A549 (cell line): ENCODE data around the gene AMIGO2. TPM values are rescaled to one million over a fixed set of nuclear protein-coding genes. Genes with fewer than 3 reads are reported as not detected.
A peak's percentile ranks its signal among the peaks of the same experiment; 100 is the strongest.

Experiments used
- ATAC-seq, 2 experiments: fragments of 200-7000 bp in 1 of 2; fragments of >200 bp in 1 of 2; cut with Nextera tagmentation in 1 of 2; cut with Tn5 transposase in 1 of 2; 3 replicates each; pipeline versions ENCODE4 v1.8.0 to v1.9.1; 2018 to 2020; ENCODE audit warnings: mild to moderate bottlenecking in 1 of 2, moderate library complexity in 1 of 2
- CTCF ChIA-PET: fragments of 300-600 bp; sonication (Branson Sonifier 250); formaldehyde crosslinking; extraction: SDS; loops from one replicate; lab custom pipeline; 2021; ENCODE audit warnings: antibody characterized with exemption, inconsistent platforms; lab: Yijun Ruan, JAX
- POLR2A ChIA-PET: fragments of 350-600 bp; formaldehyde crosslinking; extraction: SDS; loops from one replicate; lab custom pipeline; 2021; ENCODE audit warnings: antibody characterized with exemption, inconsistent platforms; lab: Yijun Ruan, JAX
- DNase-seq, 2 experiments: peaks; one replicate each; pipeline versions ENCODE4 v3.0.0 to v3.0.0-alpha.2; 2011 to 2016; ENCODE audit warnings: low read depth in 1 of 2, low spot score in 1 of 2
- FAIRE-seq: peaks from 2 replicates; lab custom pipeline; 2011; peaks lifted over from hg19 to GRCh38; lab: Jason Lieb, UNC
- H3K27ac ChIP-seq, 2 experiments: fragments of >200 bp; sonication (Bioruptor Twin); formaldehyde crosslinking; 3 replicates each; pipeline ENCODE4 v1.5.1; 2016 to 2017
- H3K4me1 ChIP-seq: fragments of >200 bp; sonication (Bioruptor Twin); formaldehyde crosslinking; 3 replicates; pipeline ENCODE4 v1.6.1; 2016
- H3K4me2 ChIP-seq: fragments of >200 bp; sonication (Bioruptor Twin); formaldehyde crosslinking; 3 replicates; pipeline ENCODE4 v1.6.1; 2016
- H3K4me3 ChIP-seq: fragments of >200 bp; sonication (Bioruptor Twin); formaldehyde crosslinking; 3 replicates; pipeline ENCODE4 v1.5.1; 2016
- H3K9me3 ChIP-seq: fragments of >200 bp; sonication (Bioruptor Twin); formaldehyde crosslinking; 3 replicates; pipeline ENCODE4 v1.6.1; 2016
- CHD2 ChIP-seq: fragments of 150-350 bp; IDR thresholded peaks from 2 replicates; pipeline ENCODE4 v1.6.1; 2014; ENCODE audit warnings: low read length; ENCODE audit not compliant: partially characterized antibody
- CHD4 ChIP-seq: fragments of 200-600 bp; sonication (generic); IDR thresholded peaks from 2 replicates; pipeline ENCODE4 v1.6.1; 2016; ENCODE audit warnings: antibody characterized with exemption, mild to moderate bottlenecking, borderline replicate concordance
- CTCF ChIP-seq: fragments of >200 bp; sonication (Bioruptor Twin); formaldehyde crosslinking; IDR thresholded peaks from 3 replicates; pipeline ENCODE4 v1.5.1; 2016
- E2F6 ChIP-seq: IDR thresholded peaks from 2 replicates; pipeline ENCODE4 v1.6.1; 2012; ENCODE audit warnings: low read depth, borderline replicate concordance
- FOXS1 ChIP-seq: fragments of 250-450 bp; sonication (Bioruptor Pico); IDR thresholded peaks from 2 replicates; pipeline ENCODE4 v1.5.0; 2020; ENCODE audit warnings: mild to moderate bottlenecking, moderate library complexity
- GATA3 ChIP-seq: IDR thresholded peaks from 2 replicates; pipeline ENCODE4 v1.6.1; 2012; ENCODE audit warnings: borderline replicate concordance
- HES2 ChIP-seq: fragments of >200 bp; sonication (Bioruptor Twin); formaldehyde crosslinking; IDR thresholded peaks from 2 replicates; pipeline ENCODE4 v1.6.1; 2016
- HEYL ChIP-seq: fragments of 250-450 bp; sonication (Bioruptor Pico); IDR thresholded peaks from 2 replicates; pipeline ENCODE4 v1.8.0; 2021; ENCODE audit warnings: mild to moderate bottlenecking, moderate library complexity
- HOXA7 ChIP-seq: fragments of 250-450 bp; sonication (Bioruptor Pico); IDR thresholded peaks from 2 replicates; pipeline ENCODE4 v1.5.0; 2020; ENCODE audit warnings: mild to moderate bottlenecking, moderate library complexity
- HOXB13 ChIP-seq: fragments of 250-450 bp; sonication (Bioruptor Pico); IDR thresholded peaks from 2 replicates; pipeline ENCODE4 v1.5.0; 2020; ENCODE audit warnings: low read depth, mild to moderate bottlenecking, moderate library complexity
- JUN ChIP-seq, 2 experiments: fragments of >200 bp; sonication (Bioruptor Twin); formaldehyde crosslinking; IDR thresholded peaks; 2 replicates in 1 of 2; 3 replicates in 1 of 2; pipeline ENCODE4 v1.6.1; 2016 to 2017
- JUNB ChIP-seq: fragments of >200 bp; sonication (Bioruptor Twin); formaldehyde crosslinking; IDR thresholded peaks from 2 replicates; pipeline ENCODE4 v1.6.1; 2016
- KDM1A ChIP-seq: fragments of 200-600 bp; sonication (generic); IDR thresholded peaks from 2 replicates; pipeline ENCODE4 v1.6.1; 2016; ENCODE audit warnings: low read depth, mild to moderate bottlenecking
- MAX ChIP-seq: IDR thresholded peaks from 2 replicates; pipeline ENCODE4 v1.6.1; 2012
- NPAS2 ChIP-seq: fragments of 250-450 bp; sonication (Bioruptor Pico); IDR thresholded peaks from 2 replicates; pipeline ENCODE4 v1.8.0; 2022; ENCODE audit warnings: mild to moderate bottlenecking, moderate library complexity, borderline replicate concordance
- NR3C1 ChIP-seq: fragments of >200 bp; sonication (Bioruptor Twin); formaldehyde crosslinking; IDR thresholded peaks from 3 replicates; pipeline ENCODE4 v1.6.1; 2017
- PBX3 ChIP-seq: IDR thresholded peaks from 2 replicates; pipeline ENCODE4 v1.6.1; 2012
- PHF8 ChIP-seq: fragments of 200-600 bp; sonication (generic); IDR thresholded peaks from 2 replicates; pipeline ENCODE4 v1.6.1; 2016; ENCODE audit warnings: low read depth, mild to moderate bottlenecking, antibody characterized with exemption, moderate library complexity, borderline replicate concordance
- POLR2A ChIP-seq: IDR thresholded peaks from 2 replicates; pipeline ENCODE4 v1.6.1; 2012; ENCODE audit warnings: mild to moderate bottlenecking, low read length
- RAD21 ChIP-seq, 2 experiments: fragments of >200 bp in 1 of 2; sonication (Bioruptor Twin) in 1 of 2; formaldehyde crosslinking in 1 of 2; IDR thresholded peaks in 1 of 2; conservative IDR thresholded peaks in 1 of 2; 2 replicates in 1 of 2; 3 replicates in 1 of 2; pipeline ENCODE4 v1.6.1; 2012 to 2018; ENCODE audit warnings: inconsistent platforms in 1 of 2
- RARB ChIP-seq: fragments of 250-450 bp; sonication (Bioruptor Pico); IDR thresholded peaks from 2 replicates; pipeline ENCODE4 v1.8.0; 2021; ENCODE audit warnings: mild to moderate bottlenecking, moderate library complexity
- RNF2 ChIP-seq: fragments of 200-600 bp; sonication (generic); IDR thresholded peaks from 2 replicates; pipeline ENCODE4 v1.6.1; 2016; ENCODE audit warnings: low read depth, mild to moderate bottlenecking, antibody characterized with exemption, moderate library complexity, borderline replicate concordance
- SMC3 ChIP-seq: fragments of >200 bp; sonication (Bioruptor Twin); formaldehyde crosslinking; IDR thresholded peaks from 3 replicates; pipeline ENCODE4 v1.6.1; 2018; ENCODE audit warnings: inconsistent platforms
- TFCP2L1 ChIP-seq: fragments of 250-450 bp; sonication (Bioruptor Pico); IDR thresholded peaks from 2 replicates; pipeline ENCODE4 v1.5.0; 2021; ENCODE audit warnings: mild to moderate bottlenecking
- TP53 ChIP-seq: fragments of 250-450 bp; sonication (Bioruptor Pico); IDR thresholded peaks from 2 replicates; pipeline ENCODE4 v1.5.0; 2021; ENCODE audit warnings: mild to moderate bottlenecking, moderate library complexity
- USF2 ChIP-seq: fragments of 450-650 bp; IDR thresholded peaks from 2 replicates; pipeline ENCODE4 v1.6.1; 2014; ENCODE audit warnings: antibody characterized with exemption
- ZNF302 ChIP-seq: fragments of 250-450 bp; sonication (Bioruptor Pico); IDR thresholded peaks from 2 replicates; pipeline ENCODE4 v1.9.0; 2021; ENCODE audit warnings: inconsistent platforms, mild to moderate bottlenecking, moderate library complexity
- ZSCAN20 ChIP-seq: fragments of 250-450 bp; sonication (Bioruptor Pico); IDR thresholded peaks from 2 replicates; pipeline ENCODE4 v1.8.0; 2022; ENCODE audit warnings: mild to moderate bottlenecking, moderate library complexity
- WGBS: methylation state at CpG from one replicate; pipeline ENCODE4 v1.1.6; 2017; ENCODE audit errors: missing lambda C conversion rate; 5-methylcytosine and 5-hydroxymethylcytosine counted together
- polyA plus RNA-seq, 4 experiments: library from polyadenylated mRNA; depleted of rRNA in 3 of 4; stranded (reverse); fragments of >200 nt; fragmentation: RNase III in 1 of 4; extraction: RNeasy Plus Mini Kit Qiagen cat#74134 plus additional on column Dnase treatment in 1 of 4; gene quantifications; 2 replicates in 3 of 4; 3 replicates in 1 of 4; pipeline ENCODE4 v1.2.3, GENCODE V29; 2011 to 2017

The AMIGO2 gene
- polyA plus RNA-seq, 2 of the 4 experiments (the other 2 are of a cell fraction) = 288 to 636 TPM

- TF ChIP-seq CHD2 (no peak), MAX (no peak), CHD4 (no peak), TP53 (CRISPR knock-in tag) (peak; percentile 57; the same call in 1 of the 2 replicates), PHF8 (no peak), HOXB13 (CRISPR knock-in tag) (no peak), GATA3 (no peak), USF2 (no peak), JUN (IDR thresholded peaks at IDR 0.05) (0 out of 5 replicates have a peak, but pooled peaks of 1 of the 2 experiments have one; percentile 26), PBX3 (peak; percentile 53; the same call in 1 of the 2 replicates), RNF2 (no peak), ZNF302 (CRISPR knock-in tag) (no peak), HES2 (no peak), POLR2A (no peak), FOXS1 (CRISPR knock-in tag) (no peak), NR3C1 (no peak), E2F6 (no peak), HOXA7 (CRISPR knock-in tag) (peak; percentile 84), HEYL (CRISPR knock-in tag) (no peak), KDM1A (no peak), NPAS2 (CRISPR knock-in tag) (no peak), JUNB (no peak), RARB (CRISPR knock-in tag) (peak; percentile 55; the same call in 1 of the 2 replicates)
- peaks cover 66% of the 10 kb centered on the region for H3K4me1 ChIP-seq
- peak overlapping the region; percentile 89 for H3K4me2 ChIP-seq
- peak overlapping the region; percentile 72 to 97 for H3K27ac ChIP-seq
- WGBS = 52% methylated on average over 3 of the region's 3 CpGs
- peak; percentile 54 for FAIRE-seq
- no peak overlapping the region for H3K4me3 ChIP-seq
- POLR2A ChIA-PET = interaction anchor here (0.6 to 5.1 kb wide), 8 partner anchors 10 to 563 kb away, joined by 3 to 36 read pairs (median 4); no protein-coding TSS in a partner anchor
- CTCF ChIA-PET = interaction anchor here (2.0 to 2.7 kb wide), 2 partner anchors 42 to 199 kb away, joined by 4 to 11 read pairs; no protein-coding TSS in a partner anchor
- H3K9me3 ChIP-seq = no peaks in the 10 kb centered on the region
- ATAC-seq = no peak; a peak in 2 of 6 replicates
- peak in 1 of 2 experiments; percentile 42 for DNase-seq
Observed at GRCh38 chr12:47073951-47074350, 5.8 kb downstream of the AMIGO2 start.

GRCh38 chr12:47071241-47071852 is 8.4 kb downstream of the AMIGO2 start:
- H3K4me1 ChIP-seq = peaks cover 83% of the 10 kb centered on the region
- POLR2A ChIA-PET = interaction anchor here (1.4 to 5.1 kb wide), 4 partner anchors 8 to 39 kb away, joined by 6 to 36 read pairs (median 10); partner anchors contain the start of genes AMIGO2 and PCED1B
- FAIRE-seq (peak; percentile 88), ATAC-seq (peak; percentile 4 to 11; a peak in 3 of 6 replicates), DNase-seq (peak in 1 of 2 experiments; percentile 72)
- peak; percentile 47 for TF ChIP-seq SMC3
- no peak; the same call in 1 of the 2 replicates for TF ChIP-seq TFCP2L1 (CRISPR knock-in tag)
- peak; percentile 62 for TF ChIP-seq CTCF
- 0 out of 2 replicates have a peak, but pooled peaks have one; percentile 29 for TF ChIP-seq MAX
- TF ChIP-seq ZSCAN20 = 0 out of 2 replicates have a peak, but pooled peaks have one; percentile 43
- no peak for TF ChIP-seq RARB (CRISPR knock-in tag)
- peak; percentile 40 to 63; a peak in 3 of 5 replicates for TF ChIP-seq RAD21 (conservative IDR thresholded peaks at IDR 0.05 in 1 of 2, IDR thresholded peaks at IDR 0.05 in 1 of 2)
- peak overlapping the region; percentile 47; the same call in 2 of the 3 replicates for H3K4me2 ChIP-seq
- H3K9me3 ChIP-seq = no peaks in the 10 kb centered on the region
- CTCF ChIA-PET = interaction anchor here (0.6 to 6.8 kb wide), 24 partner anchors 9 to 999 kb away, joined by 3 to 93 read pairs (median 4); partner anchors contain the start of gene AMIGO2
- H3K27ac ChIP-seq = peak overlapping the region; percentile 61 to 73; a peak in 5 of 6 replicates
- WGBS = 50% methylated on average over 5 of the region's 5 CpGs
- no peak overlapping the region for H3K4me3 ChIP-seq
